ENCODE data around the gene STK32B.

The STK32B gene

DNA sequence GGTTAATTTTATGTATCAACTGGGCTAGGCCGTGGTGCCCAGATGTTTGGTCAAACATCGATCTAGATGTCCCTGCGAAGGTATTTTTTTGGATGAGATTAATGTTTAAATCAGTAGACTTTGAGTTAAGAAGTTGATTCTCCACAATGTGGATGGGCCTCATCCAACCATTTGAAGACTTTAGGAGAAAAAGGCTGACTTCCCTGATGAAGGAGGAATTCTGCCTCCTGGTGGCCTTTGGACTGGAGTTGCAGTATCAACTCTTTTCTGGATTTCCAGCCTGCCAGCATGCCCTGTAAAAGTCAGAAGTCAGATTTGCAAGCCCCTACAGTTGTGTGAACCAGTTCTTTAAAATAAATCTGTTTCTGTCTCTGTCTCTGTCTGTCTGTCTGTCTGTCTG lies 91.4 kb downstream of the STK32B start:
- Histone ChIP-seq H3K27ac (no peak overlapping the region), H4K20me1 (no peaks in the 10 kb centered on the region), H3K9me3 (peaks cover 6% of the 10 kb centered on the region; the same call in 1 of the 2 replicates), H3K4me2 (no peak overlapping the region), H3K4me3 (no peak overlapping the region), H3K27me3 (no peaks in the 10 kb centered on the region), H3K4me1 (no peaks in the 10 kb centered on the region), H3K36me3 (0 out of 2 replicates have a peak, but pooled peaks cover 5% of the 10 kb centered on the region), H3K9ac (no peak overlapping the region)
- TF ChIP-seq Cebpa-rat (IDR thresholded peaks at IDR 0.05) = no peak

DNA sequence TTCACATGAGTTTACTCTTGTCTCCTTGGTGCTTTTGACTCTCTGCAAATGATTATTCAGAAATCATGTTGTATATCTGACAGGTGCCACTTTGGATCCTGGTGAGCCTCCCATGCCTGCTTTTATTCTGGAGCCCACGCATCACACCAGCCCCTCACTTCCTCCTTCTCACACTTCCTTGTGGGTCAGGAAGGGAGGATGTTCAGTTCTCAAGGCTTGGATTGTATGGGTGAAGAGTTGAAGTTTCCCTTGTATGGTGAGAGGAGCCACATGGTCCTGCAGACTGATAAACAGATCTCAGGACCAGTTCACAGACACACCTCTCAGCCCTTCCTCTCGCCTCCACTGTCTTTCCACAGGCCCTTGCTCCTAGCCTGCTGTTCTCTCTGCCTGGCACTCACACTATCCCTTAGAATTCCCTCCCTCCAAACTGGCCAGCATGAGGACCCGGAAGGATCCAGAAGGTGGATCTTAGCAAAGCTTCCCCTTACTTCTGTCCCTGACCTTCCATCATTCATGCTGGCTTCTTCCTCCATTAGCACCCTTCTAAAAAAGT lies 92.1 kb downstream of the STK32B start:
- Histone ChIP-seq H3K4me1 (no peaks in the 10 kb centered on the region), H4K20me1 (no peaks in the 10 kb centered on the region), H3K27me3 (no peaks in the 10 kb centered on the region), H3K27ac (no peak overlapping the region), H3K4me3 (no peak overlapping the region), H3K9ac (no peak overlapping the region), H3K4me2 (no peak overlapping the region), H3K36me3 (0 out of 2 replicates have a peak, but pooled peaks cover 5% of the 10 kb centered on the region), H3K9me3 (peaks cover 6% of the 10 kb centered on the region; the same call in 1 of the 2 replicates)
- no peak for TF ChIP-seq Cebpa-rat (IDR thresholded peaks at IDR 0.05)

DNA sequence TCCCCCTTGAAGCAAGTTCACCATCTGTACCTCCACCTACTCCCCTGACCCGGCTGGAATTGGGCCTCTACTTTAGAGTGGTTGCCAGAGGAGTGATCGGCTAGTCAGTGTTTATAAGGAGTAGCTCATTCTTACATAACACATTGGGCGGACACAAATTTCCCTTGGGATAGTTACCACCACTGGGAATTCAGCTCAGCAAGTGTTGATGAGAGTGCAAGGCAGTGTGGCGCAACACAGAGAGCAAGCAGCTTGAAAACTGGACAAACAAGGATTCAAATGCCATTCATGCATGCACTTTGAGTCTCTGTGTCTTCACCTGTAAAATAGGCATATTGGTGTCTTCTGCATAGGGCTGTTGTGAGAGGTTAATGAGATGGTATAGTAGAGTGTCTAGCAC lies 92.7 kb downstream of the STK32B start:
- TF ChIP-seq Cebpa-rat (IDR thresholded peaks at IDR 0.05) = no peak
- H3K27ac ChIP-seq = no peak overlapping the region
- H3K9me3 ChIP-seq = peaks cover 6% of the 10 kb centered on the region; the same call in 1 of the 2 replicates
- 0 out of 2 replicates have a peak, but pooled peaks cover 5% of the 10 kb centered on the region for H3K36me3 ChIP-seq
- no peaks in the 10 kb centered on the region for H3K4me1 ChIP-seq
- no peaks in the 10 kb centered on the region for H3K27me3 ChIP-seq
- no peak overlapping the region for H3K9ac ChIP-seq
- no peak overlapping the region for H3K4me3 ChIP-seq
- H4K20me1 ChIP-seq = no peaks in the 10 kb centered on the region
- no peak overlapping the region for H3K4me2 ChIP-seq

DNA sequence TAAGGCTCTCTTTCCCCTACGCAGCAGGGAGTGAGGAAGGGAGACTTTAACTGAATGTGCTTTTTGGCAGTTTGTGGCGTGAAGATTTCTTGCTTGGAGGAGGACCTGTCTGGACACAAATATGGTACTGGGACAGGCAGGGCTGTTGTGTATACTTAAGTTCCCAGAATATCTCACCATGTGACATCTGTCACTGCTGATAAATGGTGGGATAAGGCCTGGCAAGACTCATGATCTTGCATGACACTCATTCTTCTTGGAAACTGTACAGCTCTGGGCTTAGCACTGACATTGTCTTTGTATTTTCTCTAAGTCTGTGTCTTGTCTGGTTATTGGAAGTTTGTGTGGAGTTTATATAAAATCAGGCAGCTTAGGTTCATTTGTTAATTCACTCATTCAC lies 93.1 kb downstream of the STK32B start:
- Histone ChIP-seq H3K4me2 (no peak overlapping the region), H3K9ac (no peak overlapping the region), H3K27ac (no peak overlapping the region), H3K4me3 (no peak overlapping the region), H3K4me1 (no peaks in the 10 kb centered on the region), H4K20me1 (no peaks in the 10 kb centered on the region), H3K9me3 (peaks cover 6% of the 10 kb centered on the region; the same call in 1 of the 2 replicates), H3K36me3 (0 out of 2 replicates have a peak, but pooled peaks cover 5% of the 10 kb centered on the region), H3K27me3 (no peaks in the 10 kb centered on the region)
- TF ChIP-seq Cebpa-rat (IDR thresholded peaks at IDR 0.05) = no peak

DNA sequence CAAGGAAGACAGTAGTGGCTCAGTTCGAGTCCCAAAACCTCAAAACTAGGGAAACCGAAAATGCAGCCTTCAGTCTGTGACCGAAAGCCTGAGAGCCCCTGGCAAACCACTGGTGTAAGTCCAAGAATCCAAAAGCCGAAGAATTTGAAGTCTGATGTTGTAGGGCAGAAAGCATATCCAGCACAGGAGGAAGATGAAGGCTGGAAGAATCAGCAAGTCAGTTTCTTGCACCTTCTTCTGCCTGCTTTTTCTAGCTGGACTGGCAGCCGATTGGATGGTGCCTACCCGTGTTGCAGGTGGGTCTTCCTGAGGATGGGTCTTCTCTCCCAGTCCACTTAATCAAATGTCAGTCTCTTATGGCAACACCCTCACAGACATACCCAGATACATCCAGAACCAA lies 95.0 kb downstream of the STK32B start:
- Histone ChIP-seq H3K9me3 (peaks cover 6% of the 10 kb centered on the region; the same call in 1 of the 2 replicates), H3K9ac (no peak overlapping the region), H3K27ac (no peak overlapping the region), H3K27me3 (no peaks in the 10 kb centered on the region), H3K4me2 (no peak overlapping the region), H3K36me3 (0 out of 2 replicates have a peak, but pooled peaks cover 5% of the 10 kb centered on the region), H3K4me1 (no peaks in the 10 kb centered on the region), H4K20me1 (no peaks in the 10 kb centered on the region), H3K4me3 (no peak overlapping the region)
- no peak for TF ChIP-seq Cebpa-rat (IDR thresholded peaks at IDR 0.05)

DNA sequence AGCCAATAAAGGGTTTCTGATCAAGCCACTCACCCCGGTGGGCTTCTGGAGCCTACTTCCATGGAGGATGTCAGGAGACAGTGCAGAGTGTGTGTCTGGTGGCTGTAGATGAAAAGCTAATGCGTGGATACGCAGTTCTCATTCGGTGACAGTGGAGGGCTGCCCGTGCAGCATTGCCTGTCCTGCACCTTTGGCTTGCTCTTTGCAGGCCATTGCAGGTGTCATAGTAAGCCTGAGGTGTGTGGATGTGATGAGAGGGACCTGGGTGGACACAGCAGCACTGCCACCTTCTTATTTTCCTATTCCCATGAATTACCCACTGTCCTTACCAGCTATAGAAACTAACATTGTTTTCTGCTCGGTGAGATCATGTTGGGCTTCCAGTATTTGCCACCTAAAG lies 101.2 kb downstream of the STK32B start:
- H4K20me1 ChIP-seq = no peaks in the 10 kb centered on the region
- no peak for TF ChIP-seq Cebpa-rat (IDR thresholded peaks at IDR 0.05)
- no peak overlapping the region for H3K4me2 ChIP-seq

DNA sequence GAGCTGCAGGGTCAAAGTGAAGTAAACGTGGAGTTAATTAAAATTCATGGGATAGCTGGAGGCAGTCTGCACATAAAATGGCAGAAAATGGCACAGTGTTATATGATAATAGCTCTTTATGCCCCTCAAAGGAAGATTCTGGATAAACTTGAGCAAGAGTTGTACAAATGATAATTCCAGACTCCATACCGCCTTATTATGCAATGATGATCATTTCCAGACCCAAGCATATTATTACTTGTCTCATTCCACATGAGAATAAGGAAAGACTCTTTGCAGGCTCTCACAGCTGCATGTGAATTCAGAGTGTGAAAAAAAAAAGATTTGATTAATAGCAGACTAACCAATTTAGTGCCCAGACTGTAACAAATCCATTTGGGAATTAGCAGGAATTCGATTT lies 105.4 kb downstream of the STK32B start:
- Histone ChIP-seq H3K4me3 (no peak overlapping the region), H4K20me1 (no peaks in the 10 kb centered on the region), H3K9ac (no peak overlapping the region), H3K27ac (no peak overlapping the region), H3K4me1 (no peaks in the 10 kb centered on the region), H3K9me3 (no peaks in the 10 kb centered on the region), H3K4me2 (no peak overlapping the region), H3K36me3 (no peaks in the 10 kb centered on the region; the same call in 1 of the 2 replicates), H3K27me3 (no peaks in the 10 kb centered on the region)
- TF ChIP-seq Cebpa-rat (IDR thresholded peaks at IDR 0.05) = no peak

More for the DNA sequence above, 101.2 kb downstream of the STK32B start:
- Histone ChIP-seq H3K27me3 (no peaks in the 10 kb centered on the region), H3K9me3 (no peaks in the 10 kb centered on the region), H3K4me1 (no peaks in the 10 kb centered on the region), H3K36me3 (no peaks in the 10 kb centered on the region), H3K4me3 (no peak overlapping the region), H3K9ac (no peak overlapping the region), H3K27ac (no peak overlapping the region)

DNA sequence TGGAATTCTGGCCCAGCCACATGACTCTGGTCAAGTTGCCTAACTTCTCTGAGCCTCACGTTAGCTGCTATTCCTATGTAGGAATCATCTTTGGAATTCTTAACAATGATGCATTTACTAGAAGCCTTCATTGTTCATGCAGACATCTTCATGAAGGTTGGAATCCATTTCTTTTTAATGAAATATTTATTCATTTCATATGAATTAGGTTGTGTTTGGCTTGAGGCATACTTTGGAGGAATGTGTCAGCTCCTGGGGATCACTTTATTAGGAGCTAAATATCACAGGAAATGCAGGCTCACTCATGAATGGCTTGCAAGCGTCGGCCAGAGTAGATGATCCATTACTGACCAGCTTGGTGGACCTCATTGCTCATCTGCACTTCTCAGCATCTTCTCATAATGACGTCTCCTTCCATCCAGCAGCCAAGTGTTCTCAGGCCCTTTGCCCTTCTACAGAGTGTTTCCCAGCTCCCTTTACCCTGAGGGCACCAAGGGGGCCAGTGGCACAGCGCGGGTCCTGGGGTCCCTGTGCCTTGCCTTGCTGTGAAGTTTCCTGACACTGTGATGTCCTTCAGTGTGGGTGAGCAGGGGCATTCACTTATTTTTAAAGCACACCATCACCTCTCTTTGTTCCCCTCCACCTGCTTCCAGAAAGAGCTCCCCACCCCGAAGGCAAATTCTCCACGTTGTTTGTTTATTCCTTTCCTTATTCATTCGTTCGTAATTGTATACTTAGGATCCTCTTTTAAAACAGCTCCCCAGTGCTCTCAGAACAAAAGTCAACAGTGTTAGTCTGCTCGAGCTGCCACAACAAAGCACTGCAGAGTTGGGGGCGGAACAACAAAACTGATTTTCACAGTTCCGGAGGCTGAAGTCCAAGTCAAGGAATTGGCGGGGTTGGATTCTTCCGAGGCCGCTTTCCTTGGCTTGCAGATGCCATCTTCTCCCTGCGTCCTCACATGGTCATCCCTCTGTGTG lies 106.8 kb downstream of the STK32B start:
- Histone ChIP-seq H3K27ac (no peak overlapping the region), H3K36me3 (no peaks in the 10 kb centered on the region; the same call in 1 of the 2 replicates), H4K20me1 (no peaks in the 10 kb centered on the region), H3K9me3 (no peaks in the 10 kb centered on the region), H3K4me3 (no peak overlapping the region), H3K27me3 (no peaks in the 10 kb centered on the region), H3K4me2 (no peak overlapping the region), H3K4me1 (no peaks in the 10 kb centered on the region), H3K9ac (no peak overlapping the region)
- TF ChIP-seq Cebpa-rat (IDR thresholded peaks at IDR 0.05) = no peak

DNA sequence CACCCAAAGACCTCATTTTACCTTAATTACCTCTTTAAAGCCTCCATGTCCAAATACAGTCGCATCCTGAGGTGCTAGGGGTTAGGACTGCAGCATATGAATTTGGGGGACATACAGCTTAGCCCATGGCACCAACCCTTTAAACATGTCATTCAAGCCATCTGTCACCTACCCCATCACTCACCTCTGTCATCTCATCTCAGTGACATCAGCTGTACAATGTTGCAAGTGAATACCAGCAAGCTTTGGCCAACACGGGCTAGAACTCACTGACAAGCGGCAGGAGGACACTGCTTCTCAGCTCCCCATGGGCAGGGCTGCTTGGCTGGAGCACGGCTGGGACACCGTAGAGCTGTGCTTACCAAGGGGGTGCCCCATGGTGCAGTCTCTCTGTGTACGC lies 107.5 kb downstream of the STK32B start:
- Histone ChIP-seq H3K4me1 (no peaks in the 10 kb centered on the region), H3K36me3 (no peaks in the 10 kb centered on the region; the same call in 1 of the 2 replicates), H3K27ac (no peak overlapping the region), H4K20me1 (no peaks in the 10 kb centered on the region), H3K4me3 (no peak overlapping the region), H3K27me3 (no peaks in the 10 kb centered on the region), H3K4me2 (no peak overlapping the region), H3K9me3 (no peaks in the 10 kb centered on the region), H3K9ac (no peak overlapping the region)
- no peak for TF ChIP-seq Cebpa-rat (IDR thresholded peaks at IDR 0.05)

DNA sequence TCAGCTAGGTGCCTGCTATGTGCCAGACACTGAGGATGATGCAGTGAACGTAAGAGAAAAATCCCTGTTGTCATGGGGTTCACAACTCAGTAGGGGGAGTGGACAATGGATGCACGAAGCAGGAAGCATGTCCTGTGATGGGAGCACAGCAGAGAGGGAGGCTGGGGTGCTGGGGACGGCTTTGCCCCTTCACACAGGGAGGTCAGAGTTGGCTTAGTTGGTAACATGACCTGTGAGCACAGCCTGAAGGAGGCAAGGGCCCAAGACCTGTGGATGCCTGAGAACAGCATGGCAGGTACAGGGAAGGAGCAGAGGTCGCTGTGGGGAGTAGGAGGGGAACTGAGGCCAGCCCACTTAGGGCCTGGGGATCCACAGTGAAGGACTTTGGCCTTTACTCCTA lies 109.4 kb downstream of the STK32B start:
- H3K9ac ChIP-seq = no peak overlapping the region
- 0 out of 2 replicates have a peak, but pooled peaks cover 2% of the 10 kb centered on the region for H3K4me1 ChIP-seq
- no peak overlapping the region for H3K4me2 ChIP-seq
- no peaks in the 10 kb centered on the region for H3K27me3 ChIP-seq
- no peaks in the 10 kb centered on the region for H3K9me3 ChIP-seq
- no peak for TF ChIP-seq Cebpa-rat (IDR thresholded peaks at IDR 0.05)
- H3K4me3 ChIP-seq = no peak overlapping the region
- H3K27ac ChIP-seq = no peak overlapping the region
- H3K36me3 ChIP-seq = no peaks in the 10 kb centered on the region; the same call in 1 of the 2 replicates
- no peaks in the 10 kb centered on the region for H4K20me1 ChIP-seq
